Vagina (tissue), 2 donors: Measurements from ENCODE around the gene GPRIN1. TPM values are rescaled to one million over a fixed set of nuclear protein-coding genes. Genes with fewer than 3 reads are reported as not detected.

Experiments used
- DNase-seq, 2 donors: peaks; one replicate each; pipeline ENCODE4 v3.0.0-alpha.2; 2017; ENCODE audit errors: extremely low spot score in 2 of 2
- H3K27ac ChIP-seq: fragments of 200-600 bp; sonication (generic); one replicate; pipeline ENCODE4 v1.5.1; 2019
- H3K27me3 ChIP-seq: fragments of 200-600 bp; sonication (generic); one replicate; pipeline ENCODE4 v1.5.1; 2019
- H3K36me3 ChIP-seq, 2 donors: fragments of 200-600 bp; sonication (generic); one replicate each; pipeline ENCODE4 v1.5.1; 2017 to 2019
- H3K4me1 ChIP-seq: fragments of 200-600 bp; sonication (generic); one replicate; pipeline ENCODE4 v1.5.1; 2019
- H3K4me3 ChIP-seq, 2 donors: fragments of 200-600 bp; sonication (generic); 1 replicate in 1 of 2; 2 replicates in 1 of 2; pipeline ENCODE4 v1.5.1; 2016 to 2019
- H3K9me3 ChIP-seq: fragments of 200-600 bp; sonication (generic); one replicate; pipeline ENCODE4 v1.5.1; 2019
- CTCF ChIP-seq, 3 experiments: fragments of 450-650 bp in 2 of 3; fragments of 200-600 bp in 1 of 3; sonication (generic) in 1 of 3; IDR thresholded peaks; one replicate each; pipeline ENCODE4 v1.5.1; 2017 to 2019; ENCODE audit warnings: antibody characterized with exemption in 3 of 3, mild to moderate bottlenecking in 2 of 3, moderate library complexity in 2 of 3
- POLR2A ChIP-seq, 2 donors: fragments of 450-650 bp; IDR thresholded peaks; one replicate each; pipeline ENCODE4 v1.6.1; 2017; ENCODE audit warnings: antibody characterized with exemption in 2 of 2, mild to moderate bottlenecking in 2 of 2, moderate library complexity in 2 of 2
- POLR2AphosphoS5 ChIP-seq, 2 donors: sonication (generic); formaldehyde crosslinking; IDR thresholded peaks; one replicate each; pipeline ENCODE4 v1.9.0; 2017; ENCODE audit warnings: antibody characterized with exemption in 2 of 2, mild to moderate bottlenecking in 2 of 2, low read depth in 1 of 2; ENCODE audit not compliant: insufficient read depth in 1 of 2
- intact Hi-C: fragments of 100-400 bp; cut with DNase I; formaldehyde crosslinking; loops from one replicate; pipeline ENCODE4 v1.15.1; 2023
- total RNA-seq: library from RNA; depleted of rRNA; stranded (reverse); fragments of >200 nt; gene quantifications from one replicate; pipeline ENCODE4 v1.2.3, GENCODE V29; 2016

Gene GPRIN1
- total RNA-seq, 1 donor from 2014 or later: 0.49 TPM

DNA sequence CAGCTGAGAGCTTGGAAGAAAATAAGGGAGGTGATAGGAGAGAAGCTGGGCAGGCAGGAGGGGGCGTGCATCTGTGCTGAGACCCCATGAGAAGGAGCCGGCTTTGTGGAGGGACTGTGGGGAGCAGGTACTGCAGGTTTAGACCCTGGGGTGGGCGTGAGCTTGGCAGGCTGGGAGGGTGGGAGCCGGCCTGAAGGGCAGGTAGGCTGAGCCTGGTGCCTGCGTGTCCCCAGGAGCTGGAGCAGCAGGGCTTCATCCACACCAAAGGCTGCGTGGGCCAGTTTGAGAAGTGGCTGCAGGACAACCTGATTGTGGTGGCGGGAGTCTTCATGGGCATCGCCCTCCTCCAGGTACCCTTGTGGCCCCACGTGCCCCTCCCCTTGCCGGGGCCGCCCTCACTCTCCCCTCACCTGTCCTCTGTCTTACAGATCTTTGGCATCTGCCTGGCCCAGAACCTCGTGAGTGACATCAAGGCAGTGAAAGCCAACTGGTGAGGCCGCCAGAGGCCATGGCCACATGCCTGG lies 46.6 kb upstream of the GPRIN1 start:
- no peaks in the 10 kb centered on the region for H3K9me3 ChIP-seq
- intact Hi-C loops: no loop called here
- DNase-seq: no peak
- H3K27ac ChIP-seq: no peak overlapping the region
- TF ChIP-seq POLR2A (IDR thresholded peaks at IDR 0.05): no peak
- TF ChIP-seq CTCF (IDR thresholded peaks at IDR 0.05): no peak
- TF ChIP-seq POLR2AphosphoS5 (IDR thresholded peaks at IDR 0.05; ENCODE audit: insufficient read depth in 1 of 2, low read depth in 1 of 2): no peak
- H3K27me3 ChIP-seq: no peaks in the 10 kb centered on the region
- peaks cover 35% of the 10 kb centered on the region for H3K4me1 ChIP-seq
- H3K4me3 ChIP-seq: no peak overlapping the region
- peaks cover 0 to 23% of the 10 kb centered on the region in 2 donors for H3K36me3 ChIP-seq

DNA sequence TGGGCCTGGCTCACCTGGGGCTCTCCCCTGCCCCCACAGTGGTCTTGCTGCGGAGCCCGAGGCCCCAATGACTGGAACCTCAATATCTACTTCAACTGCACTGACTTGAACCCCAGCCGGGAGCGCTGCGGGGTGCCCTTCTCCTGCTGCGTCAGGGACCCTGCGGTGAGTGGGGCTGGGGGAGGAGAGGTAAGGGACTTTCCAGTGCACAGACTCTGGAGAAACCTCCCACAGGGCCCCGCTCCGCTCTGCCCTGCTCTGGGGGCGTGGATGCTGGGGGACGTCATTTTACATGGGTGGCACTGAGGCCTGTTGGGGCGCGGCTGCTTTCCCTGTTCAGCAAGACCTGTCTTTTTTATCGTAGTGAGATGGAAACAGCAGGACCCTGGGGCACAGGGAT lies 44.9 kb upstream of the GPRIN1 start:
- Histone ChIP-seq H3K27ac (no peak overlapping the region), H3K4me3 (no peak overlapping the region), H3K9me3 (no peaks in the 10 kb centered on the region), H3K27me3 (no peaks in the 10 kb centered on the region), H3K36me3 (peaks cover 0 to 23% of the 10 kb centered on the region in 2 donors), H3K4me1 (peaks cover 41% of the 10 kb centered on the region)
- no peak for DNase-seq
- intact Hi-C loops: no loop called here
- TF ChIP-seq POLR2AphosphoS5 (IDR thresholded peaks at IDR 0.05; ENCODE audit: insufficient read depth in 1 of 2, low read depth in 1 of 2): no peak
- no peak for TF ChIP-seq CTCF (IDR thresholded peaks at IDR 0.05)
- no peak for TF ChIP-seq POLR2A (IDR thresholded peaks at IDR 0.05)

DNA sequence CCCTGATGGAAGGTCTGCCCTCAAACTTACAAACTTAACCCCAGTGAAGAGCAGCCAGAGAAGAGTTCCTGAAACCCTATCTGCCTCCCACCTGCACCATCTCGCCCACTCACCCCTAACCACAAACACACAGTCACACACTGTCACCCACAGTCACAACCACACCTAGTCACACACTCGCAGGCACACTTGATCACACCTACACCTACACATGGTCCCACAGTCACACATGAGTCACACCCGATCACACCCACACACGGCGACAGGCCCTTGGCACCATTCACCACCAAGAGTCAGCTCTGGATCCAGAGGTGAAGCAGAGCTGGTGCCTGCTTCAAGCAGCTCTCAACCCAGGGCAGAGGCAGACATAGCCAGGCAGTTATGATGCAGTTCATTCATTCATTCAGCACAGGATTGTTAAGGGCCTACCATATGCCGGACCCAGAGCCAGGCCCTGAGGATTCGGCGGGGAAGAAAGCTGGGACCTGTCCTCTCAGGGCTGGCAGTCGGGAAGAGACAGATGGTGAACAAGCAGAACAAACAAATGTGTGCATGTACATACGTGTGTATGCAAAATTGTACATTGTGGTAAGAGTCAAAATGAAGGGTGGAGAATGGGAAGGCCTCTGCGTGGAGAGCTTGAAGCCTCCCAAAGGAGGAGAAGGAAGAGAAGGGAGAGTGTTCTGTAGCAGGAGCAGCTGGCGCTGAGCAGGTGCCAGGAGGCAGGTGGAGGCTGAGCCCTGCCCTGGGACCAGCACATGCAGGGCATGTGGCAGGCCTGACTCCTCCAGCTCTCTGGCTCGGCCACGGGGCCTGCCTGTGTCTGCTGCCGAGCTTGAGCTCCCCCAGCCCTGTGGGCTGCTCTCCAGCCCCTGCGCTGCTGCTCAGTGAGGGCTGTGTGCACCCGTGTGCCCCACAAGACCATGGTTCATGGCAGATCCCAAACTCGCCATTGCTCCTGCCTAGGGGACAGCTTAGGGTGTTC lies 43.7 kb upstream of the GPRIN1 start:
- H3K9me3 ChIP-seq: no peaks in the 10 kb centered on the region
- H3K4me1 ChIP-seq: peaks cover 42% of the 10 kb centered on the region
- H3K36me3 ChIP-seq: peaks cover 0 to 23% of the 10 kb centered on the region in 2 donors
- no peak overlapping the region for H3K27ac ChIP-seq
- no peak overlapping the region for H3K4me3 ChIP-seq
- intact Hi-C loops: no loop called here
- no peaks in the 10 kb centered on the region for H3K27me3 ChIP-seq
- DNase-seq: no peak
- TF ChIP-seq CTCF (IDR thresholded peaks at IDR 0.05): no peak
- no peak for TF ChIP-seq POLR2AphosphoS5 (IDR thresholded peaks at IDR 0.05; ENCODE audit: insufficient read depth in 1 of 2, low read depth in 1 of 2)
- no peak for TF ChIP-seq POLR2A (IDR thresholded peaks at IDR 0.05)

- no peaks in the 10 kb centered on the region for H3K9me3 ChIP-seq
- H3K27ac ChIP-seq: no peak overlapping the region
- no peak overlapping the region for H3K4me3 ChIP-seq
- intact Hi-C loops: no loop called here
- peaks cover 0 to 20% of the 10 kb centered on the region in 2 donors for H3K36me3 ChIP-seq
- H3K4me1 ChIP-seq: peaks cover 43% of the 10 kb centered on the region
- TF ChIP-seq CTCF (IDR thresholded peaks at IDR 0.05): no peak
- no peak for DNase-seq
- no peaks in the 10 kb centered on the region for H3K27me3 ChIP-seq
These were observed 42.2 kb upstream of the GPRIN1 start for GRCh38 chr5:176652136-176652535.

DNA sequence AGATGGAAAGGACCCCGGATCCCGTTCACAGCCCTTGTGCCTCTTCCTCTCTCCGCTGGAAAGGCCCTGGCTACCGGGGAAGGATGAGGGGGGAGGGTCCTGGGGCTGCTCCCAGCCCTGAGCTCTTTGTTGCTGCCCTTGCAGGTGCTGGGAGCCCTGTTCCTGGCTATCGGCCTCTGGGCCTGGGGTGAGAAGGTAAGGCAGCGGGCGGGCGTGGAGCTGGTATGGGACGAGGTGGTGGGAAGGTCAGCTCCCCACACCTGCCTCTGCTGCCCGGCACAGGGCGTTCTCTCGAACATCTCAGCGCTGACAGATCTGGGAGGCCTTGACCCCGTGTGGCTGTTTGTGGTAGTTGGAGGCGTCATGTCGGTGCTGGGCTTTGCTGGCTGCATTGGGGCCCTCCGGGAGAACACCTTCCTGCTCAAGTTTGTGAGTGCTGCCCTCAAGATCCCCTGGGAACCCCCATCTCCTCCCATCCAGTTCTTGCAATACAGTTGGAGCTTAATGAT lies 41.6 kb upstream of the GPRIN1 start:
- TF ChIP-seq CTCF (IDR thresholded peaks at IDR 0.05) (no peak), POLR2A (IDR thresholded peaks at IDR 0.05) (no peak), POLR2AphosphoS5 (IDR thresholded peaks at IDR 0.05; ENCODE audit: insufficient read depth in 1 of 2, low read depth in 1 of 2) (no peak)
- Histone ChIP-seq H3K36me3 (peaks cover 0 to 14% of the 10 kb centered on the region in 2 donors), H3K27ac (no peak overlapping the region), H3K4me1 (peaks cover 47% of the 10 kb centered on the region), H3K4me3 (no peak overlapping the region), H3K27me3 (no peaks in the 10 kb centered on the region), H3K9me3 (no peaks in the 10 kb centered on the region)
- intact Hi-C loops: no loop called here
- no peak for DNase-seq
